ENCODE results near the gene RHEX. TPM values are rescaled to one million over a fixed set of nuclear protein-coding genes. Genes with fewer than 3 reads are reported as not detected.

The RHEX gene
- total RNA-seq, 1 experiment from 2014 or later, result not detected

GRCh38 chr1:206025283-206025820, 27.6 kb upstream of the RHEX start:
- Mint-ChIP-seq H3K4me1 (no peaks in the 10 kb centered on the region; the same call in 1 of the 2 replicates), H3K27me3 (ENCODE audit: low read depth) (no peaks in the 10 kb centered on the region), H3K27ac (no peak overlapping the region), H3K4me3 (no peak overlapping the region), H3K9me3 (no peaks in the 10 kb centered on the region), H3K36me3 (no peaks in the 10 kb centered on the region)
- ATAC-seq (no peak), DNase-seq (ENCODE audit: low spot score) (no peak)
- TF ChIP-seq, protein P1, sequence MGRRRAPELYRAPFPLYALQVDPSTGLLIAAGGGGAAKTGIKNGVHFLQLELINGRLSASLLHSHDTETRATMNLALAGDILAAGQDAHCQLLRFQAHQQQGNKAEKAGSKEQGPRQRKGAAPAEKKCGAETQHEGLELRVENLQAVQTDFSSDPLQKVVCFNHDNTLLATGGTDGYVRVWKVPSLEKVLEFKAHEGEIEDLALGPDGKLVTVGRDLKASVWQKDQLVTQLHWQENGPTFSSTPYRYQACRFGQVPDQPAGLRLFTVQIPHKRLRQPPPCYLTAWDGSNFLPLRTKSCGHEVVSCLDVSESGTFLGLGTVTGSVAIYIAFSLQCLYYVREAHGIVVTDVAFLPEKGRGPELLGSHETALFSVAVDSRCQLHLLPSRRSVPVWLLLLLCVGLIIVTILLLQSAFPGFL (CRISPR knock-in tag; IDR thresholded peaks at IDR 0.05; ENCODE audit: borderline replicate concordance), result no peak
- CTCF ChIA-PET, result interaction anchor here (1.6 kb wide), 1 partner anchor 41 kb away, joined by 5 read pairs; no protein-coding TSS in a partner anchor
- POLR2A ChIA-PET, result no interaction called here

DNA sequence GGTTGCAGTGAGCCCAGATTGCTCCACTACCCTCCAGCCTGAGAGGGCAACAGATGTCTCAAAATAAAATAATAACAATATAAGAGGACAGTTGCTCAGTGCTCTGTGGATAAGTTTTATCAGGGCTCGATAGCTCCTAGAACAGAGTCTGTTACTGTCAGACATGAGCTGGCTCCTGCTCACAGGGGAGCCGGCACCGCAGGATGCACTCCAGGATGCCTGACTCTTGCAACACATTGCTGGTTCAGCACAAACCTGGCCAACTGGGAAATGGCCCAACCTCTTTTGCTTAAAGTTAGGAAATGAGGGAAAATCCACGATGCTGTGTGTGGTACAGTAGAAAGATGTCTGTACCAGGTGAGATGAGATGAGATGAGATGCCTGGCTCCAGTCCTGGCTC, 23.5 kb upstream of the RHEX start:
- Mint-ChIP-seq H3K4me1 (peaks cover 6% of the 10 kb centered on the region), H3K27me3 (ENCODE audit: low read depth) (no peaks in the 10 kb centered on the region), H3K4me3 (no peak overlapping the region), H3K27ac (no peak overlapping the region), H3K9me3 (peaks cover 9% of the 10 kb centered on the region), H3K36me3 (no peaks in the 10 kb centered on the region)
- ChIA-PET POLR2A (no interaction called here), CTCF (interaction anchor here (0.9 to 4.7 kb wide), 9 partner anchors 9 to 79 kb away, joined by 3 to 79 read pairs (median 5); no protein-coding TSS in a partner anchor)
- TF ChIP-seq ZNF423 (CRISPR knock-in tag; IDR thresholded peaks at IDR 0.05), result 0 out of 2 replicates have a peak, but pooled peaks have one; percentile 20
- TF ChIP-seq, protein P2, sequence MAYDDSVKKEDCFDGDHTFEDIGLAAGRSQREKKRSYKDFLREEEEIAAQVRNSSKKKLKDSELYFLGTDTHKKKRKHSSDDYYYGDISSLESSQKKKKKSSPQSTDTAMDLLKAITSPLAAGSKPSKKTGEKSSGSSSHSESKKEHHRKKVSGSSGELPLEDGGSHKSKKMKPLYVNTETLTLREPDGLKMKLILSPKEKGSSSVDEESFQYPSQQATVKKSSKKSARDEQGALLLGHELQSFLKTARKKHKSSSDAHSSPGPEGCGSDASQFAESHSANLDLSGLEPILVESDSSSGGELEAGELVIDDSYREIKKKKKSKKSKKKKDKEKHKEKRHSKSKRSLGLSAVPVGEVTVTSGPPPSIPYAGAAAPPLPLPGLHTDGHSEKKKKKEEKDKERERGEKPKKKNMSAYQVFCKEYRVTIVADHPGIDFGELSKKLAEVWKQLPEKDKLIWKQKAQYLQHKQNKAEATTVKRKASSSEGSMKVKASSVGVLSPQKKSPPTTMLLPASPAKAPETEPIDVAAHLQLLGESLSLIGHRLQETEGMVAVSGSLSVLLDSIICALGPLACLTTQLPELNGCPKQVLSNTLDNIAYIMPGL (CRISPR knock-in tag; IDR thresholded peaks at IDR 0.05), result no peak
- ATAC-seq (no peak), DNase-seq (ENCODE audit: low spot score) (no peak)

GRCh38 chr1:206030191-206030590, 22.8 kb upstream of the RHEX start:
- Mint-ChIP-seq H3K27me3 (ENCODE audit: low read depth) (no peaks in the 10 kb centered on the region), H3K9me3 (peaks cover 9% of the 10 kb centered on the region), H3K36me3 (no peaks in the 10 kb centered on the region), H3K27ac (no peak overlapping the region), H3K4me1 (peaks cover 6% of the 10 kb centered on the region), H3K4me3 (no peak overlapping the region)
- ATAC-seq (no peak), DNase-seq (ENCODE audit: low spot score) (no peak)
- CTCF ChIA-PET, result interaction anchor here (0.8 to 4.7 kb wide), 16 partner anchors 9 to 111 kb away, joined by 3 to 79 read pairs (median 6); partner anchors contain the start of gene AVPR1B
- POLR2A ChIA-PET, result interaction anchor here (1.0 kb wide), 1 partner anchor 78 kb away, joined by 3 read pairs; no protein-coding TSS in a partner anchor
- TF ChIP-seq, protein P2 (CRISPR knock-in tag; IDR thresholded peaks at IDR 0.05), result no peak
- no peak for TF ChIP-seq CREM (CRISPR knock-in tag; IDR thresholded peaks at IDR 0.05)
- TF ChIP-seq SP1 (CRISPR knock-in tag; conservative IDR thresholded peaks at IDR 0.05), result no peak
- TF ChIP-seq ATF2 (CRISPR knock-in tag; IDR thresholded peaks at IDR 0.05; ENCODE audit: borderline replicate concordance, low read depth), result no peak
- TF ChIP-seq E2F1 (CRISPR knock-in tag; IDR thresholded peaks at IDR 0.05), result no peak
- no peak for TF ChIP-seq ATF6 (CRISPR knock-in tag; IDR thresholded peaks at IDR 0.05)
- TF ChIP-seq, protein P3, sequence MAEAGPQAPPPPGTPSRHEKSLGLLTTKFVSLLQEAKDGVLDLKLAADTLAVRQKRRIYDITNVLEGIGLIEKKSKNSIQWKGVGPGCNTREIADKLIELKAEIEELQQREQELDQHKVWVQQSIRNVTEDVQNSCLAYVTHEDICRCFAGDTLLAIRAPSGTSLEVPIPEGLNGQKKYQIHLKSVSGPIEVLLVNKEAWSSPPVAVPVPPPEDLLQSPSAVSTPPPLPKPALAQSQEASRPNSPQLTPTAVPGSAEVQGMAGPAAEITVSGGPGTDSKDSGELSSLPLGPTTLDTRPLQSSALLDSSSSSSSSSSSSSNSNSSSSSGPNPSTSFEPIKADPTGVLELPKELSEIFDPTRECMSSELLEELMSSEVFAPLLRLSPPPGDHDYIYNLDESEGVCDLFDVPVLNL (CRISPR knock-in tag; IDR thresholded peaks at IDR 0.05; ENCODE audit: borderline replicate concordance, low read depth), result no peak
- TF ChIP-seq FOXK1 (CRISPR knock-in tag; IDR thresholded peaks at IDR 0.05), result no peak
- no peak for TF ChIP-seq RELA (CRISPR knock-in tag; IDR thresholded peaks at IDR 0.05; ENCODE audit: borderline replicate concordance)
- TF ChIP-seq AR (CRISPR knock-in tag; IDR thresholded peaks at IDR 0.05), result no peak
- no peak for TF ChIP-seq ZNF396 (CRISPR knock-in tag; IDR thresholded peaks at IDR 0.05; ENCODE audit: borderline replicate concordance)
- no peak for TF ChIP-seq IRF1 (CRISPR knock-in tag; IDR thresholded peaks at IDR 0.05)
- TF ChIP-seq EMX1 (CRISPR knock-in tag; IDR thresholded peaks at IDR 0.05), result no peak

Data from WTC11 (cell line).